Lung (tissue), 12 donors: ENCODE measurements around the gene RCL1. TPM values are rescaled to one million over a fixed set of nuclear protein-coding genes. Genes with fewer than 3 reads are reported as not detected.

Source experiments
- ATAC-seq: fragments of 200-7000 bp; cut with Tn5 transposase; one replicate; pipeline ENCODE4 v1.9.1; 2020; ENCODE audit warnings: moderate number of reproducible peaks; ENCODE audit not compliant: insufficient read depth, low FRiP score
- DNase-seq, 3 donors: peaks; one replicate each; pipeline ENCODE4 v3.0.0-alpha.2; 2013 to 2017
- H3K27ac ChIP-seq, 2 donors: one replicate each; pipeline ENCODE4 v1.5.1; 2013; ENCODE audit warnings: mild to moderate bottlenecking in 2 of 2, moderate library complexity in 2 of 2, control low read depth in 1 of 2, inconsistent platforms in 1 of 2, low read depth in 1 of 2, low read length in 1 of 2
- H3K27me3 ChIP-seq, 3 donors: one replicate each; pipeline ENCODE4 v1.5.1; 2013; ENCODE audit warnings: low read length in 2 of 3; ENCODE audit not compliant: control insufficient read depth in 3 of 3, insufficient read depth in 3 of 3
- H3K36me3 ChIP-seq, 4 donors: one replicate each; pipeline ENCODE4 v1.5.1; 2013; ENCODE audit warnings: low read length in 4 of 4, mild to moderate bottlenecking in 1 of 4, moderate library complexity in 1 of 4; ENCODE audit not compliant: control insufficient read depth in 4 of 4, insufficient read depth in 4 of 4
- H3K4me1 ChIP-seq, 5 donors: one replicate each; pipeline ENCODE4 v1.5.1; 2013; ENCODE audit warnings: low read length in 5 of 5, mild to moderate bottlenecking in 2 of 5, moderate library complexity in 1 of 5; ENCODE audit not compliant: control insufficient read depth in 5 of 5, insufficient read depth in 5 of 5
- H3K4me3 ChIP-seq: one replicate; pipeline ENCODE4 v1.5.1; 2013; ENCODE audit warnings: mild to moderate bottlenecking, control low read depth, moderate library complexity
- H3K9ac ChIP-seq, 2 donors: one replicate each; pipeline ENCODE4 v1.5.1; 2013; ENCODE audit warnings: low read length in 2 of 2, control low read depth in 1 of 2; ENCODE audit not compliant: insufficient read depth in 1 of 2
- H3K9me3 ChIP-seq, 4 donors: one replicate each; pipeline ENCODE4 v1.5.1; 2013; ENCODE audit warnings: low read length in 3 of 4, mild to moderate bottlenecking in 1 of 4, moderate library complexity in 1 of 4; ENCODE audit not compliant: control insufficient read depth in 4 of 4, insufficient read depth in 3 of 4
- CTCF ChIP-seq: IDR thresholded peaks from 2 replicates; pipeline ENCODE4 v1.5.1; 2012; ENCODE audit warnings: mild to moderate bottlenecking; ENCODE audit errors: control extremely low read depth, extremely low read depth
- WGBS, 2 donors: extraction: QIAGEN DNeasy Blood & Tissue Kit; methylation state at CpG; one replicate each; pipeline ENCODE4 v1.1.7; 2013; 5-methylcytosine and 5-hydroxymethylcytosine counted together
- polyA plus RNA-seq, 2 donors: library from polyadenylated mRNA; stranded (reverse); fragments of 200-250 nt; gene quantifications; one replicate each; pipeline ENCODE4 v1.2.1, GENCODE V29; 2013
- total RNA-seq, 2 donors: library from RNA; depleted of rRNA in 1 of 2; stranded (reverse); fragments of >200 nt in 1 of 2; gene quantifications; one replicate each; pipeline ENCODE4 v1.2.1, GENCODE V29; 2014 to 2021
- donor health status: control.
- donor health status: control.
- donor health status: Bipolar disorder and iron deficiency.
- donor health status: healthy.
- donor health status: DM: yes; HTN: yes; CAD: no.

Gene RCL1
- total and polyA plus RNA-seq, 4 donors, result 14.8 to 62.2 (median 23.4) TPM

- WGBS, 2 donors, result 80 to 88% methylated on average over 8 of the region's 8 CpGs
- no peak for ATAC-seq
- no peaks in the 10 kb centered on the region for H3K27me3 ChIP-seq
- no peak overlapping the region for H3K9ac ChIP-seq
- no peak for TF ChIP-seq CTCF
- no peak overlapping the region for H3K27ac ChIP-seq
- no peaks in the 10 kb centered on the region for H3K4me1 ChIP-seq
- peaks cover 7 to 23% (median 13%) of the 10 kb centered on the region in 4 donors for H3K36me3 ChIP-seq
- DNase-seq, result no peak
- H3K4me3 ChIP-seq, result no peak overlapping the region
- peaks cover 0 to 4% (median under 1%) of the 10 kb centered on the region in 4 donors for H3K9me3 ChIP-seq
Observed at GRCh38 chr9:4857163-4857810, 64.5 kb downstream of the RCL1 start.

- no peak overlapping the region for H3K9ac ChIP-seq
- ATAC-seq, result no peak
- peaks cover 0 to 4% (median under 1%) of the 10 kb centered on the region in 4 donors for H3K9me3 ChIP-seq
- 90 to 95% methylated on average over 6 of the region's 6 CpGs for WGBS, 2 donors
- no peak overlapping the region for H3K27ac ChIP-seq
- DNase-seq, result no peak
- TF ChIP-seq CTCF, result no peak
- no peak overlapping the region for H3K4me3 ChIP-seq
- H3K4me1 ChIP-seq, result peaks cover 0 to 4% (median 0%) of the 10 kb centered on the region in 5 donors
- peaks cover 6 to 16% (median 10%) of the 10 kb centered on the region in 4 donors for H3K36me3 ChIP-seq
- H3K27me3 ChIP-seq, result no peaks in the 10 kb centered on the region
Observed at GRCh38 chr9:4859035-4859434, 66.3 kb downstream of the RCL1 start.

- TF ChIP-seq CTCF, result no peak
- H3K4me3 ChIP-seq, result no peak overlapping the region
- H3K4me1 ChIP-seq, result peaks cover 0 to 7% (median 0%) of the 10 kb centered on the region in 5 donors
- no peak for ATAC-seq
- H3K27me3 ChIP-seq, result no peaks in the 10 kb centered on the region
- H3K36me3 ChIP-seq, result peaks cover 6 to 16% (median 10%) of the 10 kb centered on the region in 4 donors
- no peak for DNase-seq
- H3K27ac ChIP-seq, result no peak overlapping the region
- H3K9ac ChIP-seq, result no peak overlapping the region
- WGBS, 2 donors, result 73 to 74% methylated on average over 2 of the region's 2 CpGs
- peaks cover 0 to 4% (median under 1%) of the 10 kb centered on the region in 4 donors for H3K9me3 ChIP-seq
Observed at GRCh38 chr9:4860383-4860782, 67.6 kb downstream of the RCL1 start.
